ENCODE data around the gene SEMA6D.

GRCh38 chr15:47736143-47736786, 19.0 kb downstream of the SEMA6D start:
- TF ChIP-seq CTCF (IDR thresholded peaks at IDR 0.05; ENCODE audit: insufficient read depth, low read length): no peak
- no peak for TF ChIP-seq POLR2AphosphoS5 (IDR thresholded peaks at IDR 0.05; ENCODE audit: low read depth)
- no peak for TF ChIP-seq REST (IDR thresholded peaks at IDR 0.05; ENCODE audit: insufficient replicate concordance, low read depth)
- no peak for TF ChIP-seq GABPA (IDR thresholded peaks at IDR 0.05; ENCODE audit: low read depth)

Data from HL-60 (cell line).